Colonic mucosa (tissue), 4 donors: ENCODE measurements around the gene STUB1. TPM values are rescaled to one million over a fixed set of nuclear protein-coding genes. Genes with fewer than 3 reads are reported as not detected.

Experiments used
- DNase-seq: peaks from one replicate; pipeline ENCODE4 v3.0.0-alpha.2; 2020
- H3K27ac ChIP-seq: fragments of 200-600 bp; one replicate; pipeline ENCODE4 v1.8.0; 2021
- H3K27me3 ChIP-seq: fragments of 200-600 bp; one replicate; pipeline ENCODE4 v1.8.0; 2021
- H3K36me3 ChIP-seq: fragments of 200-600 bp; one replicate; pipeline ENCODE4 v1.8.0; 2021
- H3K4me1 ChIP-seq: fragments of 200-600 bp; one replicate; pipeline ENCODE4 v1.8.0; 2021; ENCODE audit warnings: mild to moderate bottlenecking
- H3K4me3 ChIP-seq: fragments of 200-600 bp; one replicate; pipeline ENCODE4 v1.8.0; 2021
- H3K9ac ChIP-seq, 2 donors: one replicate each; pipeline ENCODE4 v1.7.0; 2013; ENCODE audit warnings: control low read depth in 2 of 2, low read depth in 2 of 2, low read length in 2 of 2
- H3K9me3 ChIP-seq: fragments of 200-600 bp; one replicate; pipeline ENCODE4 v1.8.0; 2021
- intact Hi-C: fragments of 100-400 bp; cut with DNase I; formaldehyde crosslinking; loops from one replicate; pipeline ENCODE4 v1.14.1; 2022
- total RNA-seq, 2 donors: library from RNA; stranded (reverse); fragmentation: NEBNext Ultra II Directional in 1 of 2; extraction: Animal tissue kit (Norgen Biotek cat#: 25700) in 1 of 2; gene quantifications; one replicate each; pipeline ENCODE4 v1.2.1, GENCODE V29; 2021
- TF ChIP-seq, protein P1 (sequence below): fragments of 200-600 bp; IDR thresholded peaks from one replicate; pipeline ENCODE4 v1.8.0; 2022; ENCODE audit warnings: antibody characterized with exemption, mild to moderate bottlenecking
- donor health status: healthy.
- donor health status: DM: no; HTN: no; CAD: no.
- donor health status: DM: no; HTN: no; CAD: no.

STUB1 gene
- total RNA-seq, 2 donors from 2014 or later = 96.7 to 159 TPM

DNA sequence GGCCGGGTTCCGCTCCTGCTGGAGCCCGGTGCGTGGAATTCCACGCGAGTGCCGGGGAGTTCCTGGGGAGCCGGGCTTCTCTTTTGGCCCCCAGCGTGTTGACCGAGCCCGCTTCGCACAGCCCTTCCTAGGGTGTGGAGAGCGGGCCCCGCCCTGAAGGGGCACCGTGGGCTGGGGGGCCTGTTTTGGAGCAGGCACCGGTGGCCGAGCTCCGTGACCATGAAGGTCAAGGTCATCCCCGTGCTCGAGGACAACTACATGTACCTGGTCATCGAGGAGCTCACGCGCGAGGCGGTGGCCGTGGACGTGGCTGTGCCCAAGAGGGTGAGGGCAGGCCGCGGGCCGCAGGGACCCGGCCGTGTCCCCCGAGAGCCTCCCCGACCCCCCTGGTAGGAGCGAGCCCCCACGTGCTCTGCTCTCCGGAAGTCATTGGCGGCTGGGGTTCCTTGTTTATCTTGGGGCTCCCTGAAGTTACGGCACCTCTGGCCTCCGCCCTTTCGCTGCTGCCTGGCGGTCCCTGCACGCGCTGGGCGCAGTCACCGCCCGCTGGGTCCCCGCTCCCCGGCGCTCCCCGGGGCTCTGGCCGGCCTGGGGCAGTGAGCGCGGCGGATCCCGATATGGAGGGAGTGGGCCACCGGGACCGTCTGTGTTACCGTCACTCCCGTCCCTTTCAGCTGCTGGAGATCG, 47.2 kb downstream of the STUB1 start:
- Histone ChIP-seq H3K36me3 (no peaks in the 10 kb centered on the region), H3K4me1 (peaks cover 13% of the 10 kb centered on the region), H3K9me3 (no peaks in the 10 kb centered on the region), H3K27ac (no peak overlapping the region), H3K9ac (peak overlapping the region; percentile 12 to 16), H3K4me3 (peak overlapping the region; percentile 42), H3K27me3 (peaks cover 9% of the 10 kb centered on the region)
- intact Hi-C loops = no loop called here
- TF ChIP-seq, protein P1, sequence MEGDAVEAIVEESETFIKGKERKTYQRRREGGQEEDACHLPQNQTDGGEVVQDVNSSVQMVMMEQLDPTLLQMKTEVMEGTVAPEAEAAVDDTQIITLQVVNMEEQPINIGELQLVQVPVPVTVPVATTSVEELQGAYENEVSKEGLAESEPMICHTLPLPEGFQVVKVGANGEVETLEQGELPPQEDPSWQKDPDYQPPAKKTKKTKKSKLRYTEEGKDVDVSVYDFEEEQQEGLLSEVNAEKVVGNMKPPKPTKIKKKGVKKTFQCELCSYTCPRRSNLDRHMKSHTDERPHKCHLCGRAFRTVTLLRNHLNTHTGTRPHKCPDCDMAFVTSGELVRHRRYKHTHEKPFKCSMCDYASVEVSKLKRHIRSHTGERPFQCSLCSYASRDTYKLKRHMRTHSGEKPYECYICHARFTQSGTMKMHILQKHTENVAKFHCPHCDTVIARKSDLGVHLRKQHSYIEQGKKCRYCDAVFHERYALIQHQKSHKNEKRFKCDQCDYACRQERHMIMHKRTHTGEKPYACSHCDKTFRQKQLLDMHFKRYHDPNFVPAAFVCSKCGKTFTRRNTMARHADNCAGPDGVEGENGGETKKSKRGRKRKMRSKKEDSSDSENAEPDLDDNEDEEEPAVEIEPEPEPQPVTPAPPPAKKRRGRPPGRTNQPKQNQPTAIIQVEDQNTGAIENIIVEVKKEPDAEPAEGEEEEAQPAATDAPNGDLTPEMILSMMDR = no peak
- DNase-seq = peak; percentile 39

DNA sequence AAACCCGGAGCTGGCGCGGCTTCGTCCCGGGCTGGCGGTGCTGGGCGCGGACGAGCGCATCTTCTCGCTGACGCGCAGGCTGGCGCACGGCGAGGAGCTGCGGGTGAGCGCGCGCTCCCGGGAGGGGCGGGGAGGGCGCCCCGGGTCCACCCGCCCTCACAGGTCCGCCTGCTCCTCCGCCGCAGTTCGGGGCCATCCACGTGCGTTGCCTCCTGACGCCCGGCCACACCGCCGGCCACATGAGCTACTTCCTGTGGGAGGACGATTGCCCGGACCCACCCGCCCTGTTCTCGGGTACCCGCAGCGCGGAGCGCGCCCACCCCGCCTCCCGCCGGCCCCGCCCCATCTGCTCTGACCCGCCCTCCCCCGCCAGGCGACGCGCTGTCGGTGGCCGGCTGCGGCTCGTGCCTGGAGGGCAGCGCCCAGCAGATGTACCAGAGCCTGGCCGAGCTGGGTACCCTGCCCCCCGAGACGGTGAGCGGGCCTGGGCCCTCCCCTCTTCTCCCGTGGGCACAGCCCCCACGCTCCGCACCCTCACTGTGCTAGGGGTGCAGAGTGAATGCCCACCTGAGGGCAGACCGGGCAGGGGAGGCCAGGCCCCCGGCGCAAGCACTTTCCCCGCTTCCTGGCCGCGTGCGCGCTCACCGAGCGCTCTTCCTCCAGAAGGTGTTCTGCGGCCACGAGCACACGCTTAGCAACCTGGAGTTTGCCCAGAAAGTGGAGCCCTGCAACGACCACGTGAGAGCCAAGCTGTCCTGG, 48.1 kb downstream of the STUB1 start:
- H3K27me3 ChIP-seq = peaks cover 9% of the 10 kb centered on the region
- peak overlapping the region in 1 of 2 donors; percentile 56 for H3K9ac ChIP-seq
- H3K27ac ChIP-seq = no peak overlapping the region
- intact Hi-C loops = no loop called here
- H3K4me3 ChIP-seq = peak overlapping the region; percentile 42
- H3K36me3 ChIP-seq = peaks cover 4% of the 10 kb centered on the region
- DNase-seq = peak; percentile 77
- no peaks in the 10 kb centered on the region for H3K9me3 ChIP-seq
- peaks cover 13% of the 10 kb centered on the region for H3K4me1 ChIP-seq
- TF ChIP-seq, protein P1 = no peak

DNA sequence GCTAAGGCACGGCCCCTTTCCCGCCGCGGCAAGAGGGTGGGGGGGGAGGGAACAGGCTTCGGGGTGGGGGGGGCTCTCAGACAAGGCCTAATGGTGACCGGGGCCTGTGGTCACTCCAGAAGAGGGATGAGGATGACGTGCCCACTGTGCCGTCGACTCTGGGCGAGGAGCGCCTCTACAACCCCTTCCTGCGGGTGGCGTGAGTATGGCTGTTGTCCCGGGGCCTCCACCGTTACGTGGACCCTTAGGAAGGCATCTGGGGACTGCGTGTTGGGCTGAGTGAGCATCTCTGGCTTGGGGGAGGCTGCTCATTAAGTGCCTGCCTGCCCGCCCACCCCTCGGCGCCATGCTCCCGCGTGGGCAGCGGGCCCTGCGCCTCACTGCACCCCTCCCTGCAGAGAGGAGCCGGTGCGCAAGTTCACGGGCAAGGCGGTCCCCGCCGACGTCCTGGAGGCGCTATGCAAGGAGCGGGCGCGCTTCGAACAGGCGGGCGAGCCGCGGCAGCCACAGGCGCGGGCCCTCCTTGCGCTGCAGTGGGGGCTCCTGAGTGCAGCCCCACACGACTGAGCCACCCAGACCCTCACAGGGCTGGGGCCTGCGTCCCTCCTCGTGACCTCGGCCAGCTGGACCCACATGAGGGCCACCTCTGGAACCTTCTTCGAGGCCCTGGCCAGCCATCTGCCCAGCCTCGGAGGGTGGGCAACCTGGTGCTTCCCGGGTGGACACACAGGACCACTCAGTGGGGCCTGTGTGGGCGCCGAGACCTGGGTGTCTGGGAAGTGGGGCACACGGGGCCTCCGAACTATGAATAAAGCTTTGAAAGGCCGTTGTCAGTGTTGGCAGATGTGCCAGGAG, 48.9 kb downstream of the STUB1 start:
- Histone ChIP-seq H3K27ac (no peak overlapping the region), H3K9me3 (no peaks in the 10 kb centered on the region), H3K27me3 (peaks cover 9% of the 10 kb centered on the region), H3K4me1 (peaks cover 13% of the 10 kb centered on the region), H3K4me3 (no peak overlapping the region), H3K9ac (no peak overlapping the region), H3K36me3 (peaks cover 8% of the 10 kb centered on the region)
- intact Hi-C loops = no loop called here
- TF ChIP-seq, protein P1 = no peak
- no peak for DNase-seq

DNA sequence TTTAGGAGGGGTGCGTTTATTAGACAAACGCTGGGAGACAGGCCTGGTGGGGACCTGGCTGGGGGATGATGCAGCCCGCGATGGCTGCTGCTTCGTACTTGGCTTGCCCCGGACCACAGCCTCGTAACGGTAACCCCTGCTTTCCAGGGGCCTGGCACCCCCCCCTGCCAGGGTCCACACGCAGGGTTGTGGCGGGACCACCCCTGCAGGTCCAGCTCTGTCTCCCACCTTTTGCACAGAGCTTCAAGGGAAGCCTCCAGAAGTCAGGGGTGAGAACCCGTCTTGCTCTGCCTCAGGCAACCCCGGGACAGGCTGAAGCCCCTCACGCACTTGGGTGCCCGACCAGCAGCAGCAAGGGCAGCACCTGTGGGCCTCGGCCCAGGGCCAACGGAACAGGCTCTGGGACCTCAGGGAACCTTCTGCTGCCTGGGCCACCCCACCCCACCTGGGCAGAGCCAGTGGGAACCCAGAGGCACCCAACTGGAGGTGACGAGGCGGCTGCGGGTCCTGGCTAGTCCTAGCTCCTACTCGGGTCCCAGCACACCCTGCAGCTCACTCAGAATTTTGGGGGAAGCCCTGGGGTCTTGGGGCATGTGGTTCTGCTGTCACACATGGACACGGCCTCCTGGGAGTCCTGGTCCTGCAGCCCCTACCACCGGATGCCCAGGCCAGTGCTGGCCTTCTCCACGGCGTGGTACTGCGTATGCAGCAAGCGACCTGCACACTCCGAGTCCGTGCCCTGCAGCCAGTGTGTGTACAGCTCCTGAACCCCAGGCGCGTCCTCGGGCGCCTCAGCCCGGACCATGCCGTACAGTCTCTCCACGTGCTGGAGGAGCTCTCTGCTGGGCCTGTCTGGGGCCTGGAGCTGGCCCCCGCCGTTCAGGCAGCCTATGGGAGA, 49.8 kb downstream of the STUB1 start:
- peaks cover 8% of the 10 kb centered on the region for H3K36me3 ChIP-seq
- no peak overlapping the region for H3K9ac ChIP-seq
- no peak overlapping the region for H3K27ac ChIP-seq
- H3K27me3 ChIP-seq = peaks cover 9% of the 10 kb centered on the region
- no peak for DNase-seq
- H3K4me3 ChIP-seq = no peak overlapping the region
- peaks cover 13% of the 10 kb centered on the region for H3K4me1 ChIP-seq
- intact Hi-C loops = no loop called here
- TF ChIP-seq, protein P1 = no peak
- no peaks in the 10 kb centered on the region for H3K9me3 ChIP-seq
